K562 (cell line): Measurements from ENCODE around the gene IFI30. TPM values are rescaled to one million over a fixed set of nuclear protein-coding genes. Genes with fewer than 3 reads are reported as not detected.
A peak's percentile ranks its signal among the peaks of the same experiment; 100 is the strongest.

Experiments
- BRF2 ChIP-seq: IDR thresholded peaks from 3 replicates; pipeline ENCODE4 v1.6.1; 2011; ENCODE audit warnings: borderline replicate concordance, mild to moderate bottlenecking; ENCODE audit not compliant: insufficient read length, insufficient read depth
- CUX1 ChIP-seq: fragments of 200-800 bp; sonication (Bioruptor generic); IDR thresholded peaks from 2 replicates; pipeline ENCODE4 v1.6.1; 2016; ENCODE audit warnings: missing genetic modification characterization, missing compliant biosample characterization
- ETV6 ChIP-seq, 3 experiments: fragments of 150-350 bp in 1 of 3; sonication (generic) in 1 of 3; formaldehyde crosslinking in 1 of 3; IDR thresholded peaks; 2 replicates each; pipeline versions ENCODE4 v1.6.1 to v1.8.0; 2014 to 2022; ENCODE audit warnings: borderline replicate concordance in 2 of 3, low read depth in 2 of 3, antibody characterized with exemption in 1 of 3, low read length in 1 of 3, mild to moderate bottlenecking in 1 of 3, missing genetic modification reagents in 1 of 3
- GTF2F1 ChIP-seq: IDR thresholded peaks from 2 replicates; pipeline ENCODE4 v1.6.1; 2011; ENCODE audit warnings: low read depth, low read length, improper control_type of control experiment
- HEY1 ChIP-seq: fragments of 250-450 bp; sonication (Bioruptor Pico); IDR thresholded peaks from 2 replicates; pipeline ENCODE4 v1.5.0; 2020; ENCODE audit warnings: mild to moderate bottlenecking, moderate library complexity, borderline replicate concordance
- ILF3 ChIP-seq: fragments of 450-650 bp; IDR thresholded peaks from 2 replicates; pipeline ENCODE4 v1.6.1; 2018; ENCODE audit warnings: antibody characterized with exemption, mild to moderate bottlenecking, moderate library complexity, borderline replicate concordance
- PBX2 ChIP-seq, 2 experiments: IDR thresholded peaks in 1 of 2; conservative IDR thresholded peaks in 1 of 2; 2 replicates each; pipeline ENCODE4 v1.6.1; 2016; ENCODE audit warnings: low read depth in 2 of 2, mild to moderate bottlenecking in 1 of 2, missing compliant biosample characterization in 1 of 2, missing genetic modification characterization in 1 of 2, moderate library complexity in 1 of 2
- SMAD4 ChIP-seq: fragments of 250-450 bp; sonication (Bioruptor Pico); conservative IDR thresholded peaks from 2 replicates; pipeline ENCODE4 v1.8.0; 2021; ENCODE audit warnings: inconsistent platforms, mild to moderate bottlenecking, moderate library complexity
- SP1 ChIP-seq: sonication (generic); formaldehyde crosslinking; IDR thresholded peaks from 2 replicates; pipeline ENCODE4 v1.8.1; 2022; ENCODE audit warnings: mild to moderate bottlenecking, missing genetic modification reagents
- ZFP91 ChIP-seq: sonication (generic); formaldehyde crosslinking; IDR thresholded peaks from 2 replicates; pipeline ENCODE4 v1.8.0; 2022; ENCODE audit warnings: mild to moderate bottlenecking, missing genetic modification reagents
- ZNF512 ChIP-seq: IDR thresholded peaks from 2 replicates; pipeline ENCODE4 v1.6.1; 2016; ENCODE audit warnings: missing genetic modification characterization, missing compliant biosample characterization
- polyA plus RNA-seq, 8 experiments: library from polyadenylated mRNA; depleted of rRNA in 4 of 8; stranded (reverse) in 5 of 8; unstranded in 3 of 8; fragments of >200 nt; fragmentation: Nextera tagmentation in 2 of 8; fragmentation: Illumina TruSeq in 1 of 8; extraction: Ambion mirVana in 2 of 8; extraction: Trizol in 1 of 8; gene quantifications; 2 replicates each; pipeline versions ENCODE4 v1.2.1 to v1.2.3, GENCODE V29; 2011 to 2014; ENCODE audit warnings: inconsistent platforms in 1 of 8, missing spikeins in 1 of 8
- total RNA-seq, 7 experiments: library from RNA; depleted of rRNA in 6 of 7; stranded (reverse); fragments of >200 nt in 6 of 7; fragmentation: Illumina TruSeq in 2 of 7; extraction: Trizol in 2 of 7; gene quantifications; 2 replicates each; pipeline versions ENCODE4 v1.2.1 to v1.2.3, GENCODE V29; 2011 to 2021; ENCODE audit warnings: low replicate concordance in 1 of 7

Gene IFI30
- total and polyA plus RNA-seq, 9 of the 15 experiments (the other 6 are each of a cell fraction or from before 2014, with no cell fraction given) = 63.7 to 430 (median 109) TPM

GRCh38 chr19:18156841-18157464 is 16.7 kb upstream of the IFI30 start (continued):
- TF ChIP-seq CUX1 (CRISPR knock-in tag) = no peak
- no peak for TF ChIP-seq ILF3
- no peak for TF ChIP-seq ZNF512 (tag)
- no peak for TF ChIP-seq HEY1 (CRISPR knock-in tag)
- TF ChIP-seq GTF2F1 = no peak; the same call in 1 of the 2 replicates
- TF ChIP-seq ZFP91 (CRISPR knock-in tag) = no peak
- no peak for TF ChIP-seq BRF2
- TF ChIP-seq SMAD4 (CRISPR knock-in tag) = peak; percentile 75
- TF ChIP-seq ETV6 (IDR thresholded peaks at IDR 0.05; ENCODE audit: borderline replicate concordance in 1 of 2, low read depth in 2 of 2, low read length in 1 of 2) = no peak
- no peak for TF ChIP-seq ETV6 (CRISPR knock-in tag; IDR thresholded peaks at IDR 0.05; ENCODE audit: borderline replicate concordance)
- no peak for TF ChIP-seq PBX2 (CRISPR knock-in tag; IDR thresholded peaks at IDR 0.05; ENCODE audit: low read depth)
- TF ChIP-seq PBX2 (tag; conservative IDR thresholded peaks at IDR 0.05; ENCODE audit: low read depth) = no peak
- peak; percentile 62; the same call in 1 of the 2 replicates for TF ChIP-seq SP1 (CRISPR knock-in tag)
